HEK293 (cell line): ENCODE results near the gene CDC42SE1.

ENCODE experiments used
- CTCF ChIA-PET: fragments of 350-600 bp; formaldehyde crosslinking; extraction: SDS; loops from one replicate; lab custom pipeline; 2021; ENCODE audit warnings: antibody characterized with exemption; lab: Yijun Ruan, JAX
- POLR2A ChIA-PET: fragments of 300-600 bp; formaldehyde crosslinking; extraction: SDS; loops from one replicate; lab custom pipeline; 2020; ENCODE audit warnings: antibody characterized with exemption, inconsistent platforms; lab: Yijun Ruan, JAX
- H3K27ac ChIP-seq: fragments of 200-500 bp; sonication (Bioruptor generic); 2 replicates; pipeline ENCODE4 v1.5.1; 2014; ENCODE audit warnings: low read depth, low read length, control low read depth, inconsistent platforms; ENCODE audit errors: extremely low read depth
- H3K36me3 ChIP-seq, 2 experiments: fragments of 200-500 bp in 1 of 2; sonication (Bioruptor generic) in 1 of 2; 1 replicate in 1 of 2; 2 replicates in 1 of 2; pipeline ENCODE4 v1.5.1; 2014 to 2017; ENCODE audit warnings: inconsistent platforms in 2 of 2, low read length in 2 of 2; ENCODE audit not compliant: control insufficient read depth in 2 of 2, insufficient read depth in 1 of 2
- H3K4me1 ChIP-seq: fragments of 200-500 bp; sonication (Bioruptor generic); 2 replicates; pipeline ENCODE4 v1.5.1; 2014; ENCODE audit warnings: mild to moderate bottlenecking, low read length, inconsistent platforms; ENCODE audit not compliant: control insufficient read depth, insufficient read depth
- H3K4me3 ChIP-seq: 2 replicates; pipeline ENCODE4 v1.5.1; 2011; ENCODE audit warnings: low read depth, mild to moderate bottlenecking, control low read depth, low read length, moderate library complexity
- H3K9me3 ChIP-seq: fragments of 200-500 bp; sonication (Bioruptor generic); 2 replicates; pipeline ENCODE4 v1.5.1; 2014; ENCODE audit warnings: low read depth, low read length, inconsistent platforms; ENCODE audit not compliant: control insufficient read depth, insufficient read depth
- BCL11B ChIP-seq: fragments of 450-650 bp; formaldehyde crosslinking; IDR thresholded peaks from 2 replicates; pipeline ENCODE4 v1.5.1; 2016; ENCODE audit warnings: low read depth, missing biosample characterization, missing genetic modification characterization
- BCL6B ChIP-seq: fragments of 450-650 bp; formaldehyde crosslinking; IDR thresholded peaks from 2 replicates; pipeline ENCODE4 v1.5.1; 2017; ENCODE audit warnings: missing biosample characterization, missing genetic modification characterization
- HIC1 ChIP-seq: fragments of 450-650 bp; formaldehyde crosslinking; IDR thresholded peaks from 2 replicates; pipeline ENCODE4 v1.5.1; 2016; ENCODE audit warnings: missing biosample characterization, missing genetic modification characterization
- PRDM10 ChIP-seq: fragments of 450-650 bp; formaldehyde crosslinking; IDR thresholded peaks from 2 replicates; pipeline ENCODE4 v1.5.1; 2016; ENCODE audit warnings: missing biosample characterization, missing genetic modification characterization
- TSHZ1 ChIP-seq: fragments of 450-650 bp; formaldehyde crosslinking; IDR thresholded peaks from 2 replicates; pipeline ENCODE4 v1.5.1; 2016; ENCODE audit warnings: missing biosample characterization, missing genetic modification characterization, borderline replicate concordance
- WT1 ChIP-seq: fragments of 450-650 bp; formaldehyde crosslinking; IDR thresholded peaks from 2 replicates; pipeline ENCODE4 v1.5.1; 2016; ENCODE audit warnings: missing biosample characterization, missing genetic modification characterization
- ZBTB8A ChIP-seq: fragments of 450-650 bp; formaldehyde crosslinking; IDR thresholded peaks from 2 replicates; pipeline ENCODE4 v1.5.1; 2016; ENCODE audit warnings: missing biosample characterization, missing genetic modification characterization
- ZNF16 ChIP-seq: fragments of 450-650 bp; formaldehyde crosslinking; IDR thresholded peaks from 2 replicates; pipeline ENCODE4 v1.5.1; 2016; ENCODE audit warnings: low read depth, missing biosample characterization, missing genetic modification characterization
- ZNF221 ChIP-seq: fragments of 450-650 bp; formaldehyde crosslinking; IDR thresholded peaks from 2 replicates; pipeline ENCODE4 v1.5.1; 2017; ENCODE audit warnings: missing biosample characterization, missing genetic modification characterization, borderline replicate concordance
- ZNF26 ChIP-seq: fragments of 450-650 bp; formaldehyde crosslinking; IDR thresholded peaks from 2 replicates; pipeline ENCODE4 v1.5.1; 2016; ENCODE audit warnings: missing biosample characterization, missing genetic modification characterization
- ZNF274 ChIP-seq, 2 experiments: fragments of 200-500 bp in 1 of 2; fragments of 450-650 bp in 1 of 2; sonication (Bioruptor generic) in 1 of 2; formaldehyde crosslinking in 1 of 2; IDR thresholded peaks; 2 replicates each; pipeline versions ENCODE4 v1.5.1 to v1.6.1; 2014 to 2016; ENCODE audit warnings: borderline replicate concordance in 1 of 2, inconsistent platforms in 1 of 2, low read length in 1 of 2, missing biosample characterization in 1 of 2, missing genetic modification characterization in 1 of 2
- ZNF398 ChIP-seq: fragments of 450-650 bp; formaldehyde crosslinking; IDR thresholded peaks from 2 replicates; pipeline ENCODE4 v1.5.1; 2017; ENCODE audit warnings: missing biosample characterization, missing genetic modification characterization
- ZNF521 ChIP-seq: fragments of 450-650 bp; formaldehyde crosslinking; IDR thresholded peaks from 2 replicates; pipeline ENCODE4 v1.5.1; 2017; ENCODE audit warnings: missing biosample characterization, mild to moderate bottlenecking, missing genetic modification characterization
- ZNF585B ChIP-seq: fragments of 450-650 bp; formaldehyde crosslinking; IDR thresholded peaks from 2 replicates; pipeline ENCODE4 v1.5.1; 2016; ENCODE audit warnings: missing biosample characterization, missing genetic modification characterization
- ZNF629 ChIP-seq: fragments of 450-650 bp; formaldehyde crosslinking; IDR thresholded peaks from 2 replicates; pipeline ENCODE4 v1.5.1; 2017; ENCODE audit warnings: missing biosample characterization, missing genetic modification characterization
- ZNF645 ChIP-seq: fragments of 450-650 bp; formaldehyde crosslinking; IDR thresholded peaks from 2 replicates; pipeline ENCODE4; 2016; ENCODE audit warnings: missing biosample characterization, missing genetic modification characterization
- ZNF777 ChIP-seq: fragments of 450-650 bp; formaldehyde crosslinking; IDR thresholded peaks from 2 replicates; pipeline ENCODE4 v1.5.1; 2017; ENCODE audit warnings: missing biosample characterization, missing genetic modification characterization, borderline replicate concordance

Gene CDC42SE1

GRCh38 chr1:151002051-151002450 lies 57.4 kb downstream of the CDC42SE1 start:
- POLR2A ChIA-PET: interaction anchor here (0.7 to 1.6 kb wide), 5 partner anchors 14 to 638 kb away, joined by 3 to 6 read pairs (median 4); partner anchors contain the start of gene RPRD2
- TF ChIP-seq ZNF274 (IDR thresholded peaks at IDR 0.05; ENCODE audit: low read length) (no peak), ZNF274 (tag by site-specific recombination; IDR thresholded peaks at IDR 0.05; ENCODE audit: borderline replicate concordance) (no peak), ZNF521 (no peak), PRDM10 (tag by site-specific recombination) (0 out of 2 replicates have a peak, but pooled peaks have one; percentile 34), ZNF221 (tag by site-specific recombination) (no peak), ZNF777 (tag by site-specific recombination) (no peak)

GRCh38 chr1:151001602-151002001 lies 57.8 kb downstream of the CDC42SE1 start:
- POLR2A ChIA-PET: interaction anchor here (0.6 to 1.6 kb wide), 9 partner anchors 13 to 744 kb away, joined by 3 to 6 read pairs (median 3); partner anchors contain the start of genes CDC42SE1 and RPRD2
- no peaks in the 10 kb centered on the region for H3K4me1 ChIP-seq
- H3K36me3 ChIP-seq: peaks cover 0 to 59% of the 10 kb centered on the region in 2 experiments; a peak in 1 of 3 replicates
- no peaks in the 10 kb centered on the region for H3K9me3 ChIP-seq
- CTCF ChIA-PET: interaction anchor here (0.5 to 3.9 kb wide), 7 partner anchors 11 to 213 kb away, joined by 3 to 31 read pairs (median 4); partner anchors contain the start of gene ANXA9
- H3K4me3 ChIP-seq: no peak overlapping the region
- H3K27ac ChIP-seq: no peak overlapping the region
- no peak for TF ChIP-seq ZBTB8A
- TF ChIP-seq ZNF629 (tag by site-specific recombination): peak; percentile 79
- TF ChIP-seq BCL11B (tag by site-specific recombination): no peak
- TF ChIP-seq ZNF645 (tag by site-specific recombination): no peak
- TF ChIP-seq BCL6B (tag by site-specific recombination): no peak
- TF ChIP-seq TSHZ1 (tag by site-specific recombination): no peak
- no peak for TF ChIP-seq HIC1
- TF ChIP-seq ZNF26 (tag by site-specific recombination): no peak
- peak; percentile 43; the same call in 1 of the 2 replicates for TF ChIP-seq ZNF398 (tag by site-specific recombination)
- TF ChIP-seq ZNF585B: no peak
- TF ChIP-seq ZNF16 (tag by site-specific recombination): no peak
- TF ChIP-seq WT1 (tag by site-specific recombination): no peak

More at GRCh38 chr1:151002051-151002450, 57.4 kb downstream of the CDC42SE1 start:
- Histone ChIP-seq H3K36me3 (peaks cover 0 to 55% of the 10 kb centered on the region in 2 experiments; a peak in 1 of 3 replicates), H3K9me3 (no peaks in the 10 kb centered on the region), H3K4me3 (no peak overlapping the region), H3K4me1 (no peaks in the 10 kb centered on the region), H3K27ac (no peak overlapping the region)
- CTCF ChIA-PET: interaction anchor here (0.5 to 3.9 kb wide), 4 partner anchors 21 to 213 kb away, joined by 3 to 31 read pairs (median 4); partner anchors contain the start of gene ANXA9
